Measurements from ENCODE around the gene KLHDC8A. TPM values are rescaled to one million over a fixed set of nuclear protein-coding genes. Genes with fewer than 3 reads are reported as not detected.

The KLHDC8A gene
- total and polyA plus RNA-seq, 2 of the 13 experiments (the other 11 are each of a cell fraction or from before 2014, with no cell fraction given): not detected

GRCh38 chr1:205321162-205321958, 35.4 kb downstream of the KLHDC8A start, which contains the start of gene NUAK2 (continued):
- TF ChIP-seq ZSCAN20 (CRISPR knock-in tag; IDR thresholded peaks at IDR 0.05; ENCODE audit: borderline replicate concordance) (no peak), RXRA (CRISPR knock-in tag; IDR thresholded peaks at IDR 0.05) (no peak; the same call in 1 of the 2 replicates), PITX1 (CRISPR knock-in tag; IDR thresholded peaks at IDR 0.05) (peak; percentile 54; the same call in 1 of the 2 replicates), THAP9 (CRISPR knock-in tag; IDR thresholded peaks at IDR 0.05; ENCODE audit: borderline replicate concordance) (0 out of 2 replicates have a peak, but pooled peaks have one; percentile 49)

GRCh38 chr1:205319081-205320018, 37.4 kb downstream of the KLHDC8A start:
- in situ Hi-C loops (cut with HindIII; ENCODE audit: extremely low pct_ligation_motif_present, low pct_unique_long_range_greater_than_20kb) (loop anchor here (5.0 kb wide), 1 partner anchor 47 kb away; no protein-coding TSS in a partner anchor), intact Hi-C loops (cut with micrococcal nuclease; ENCODE audit: unreplicated experiment) (loop anchor here (5.0 kb wide), 1 partner anchor 197 kb away; the partner anchor contains the start of gene RBBP5)
- Histone ChIP-seq H3K9ac (ENCODE audit: insufficient read depth, low read depth, low read length) (peak overlapping the region; percentile 32), H3K4me1 (ENCODE audit: insufficient read depth, low read length) (peaks cover 73% of the 10 kb centered on the region), H3K36me3 (replicated peaks in 1 of 2; ENCODE audit: control insufficient read depth in 1 of 2, insufficient read depth in 2 of 2, low read length in 2 of 2) (no peaks in the 10 kb centered on the region), H3K27ac (ENCODE audit: extremely low read length, insufficient read depth, low read length) (peak overlapping the region; percentile 33), H3K9me3 (ENCODE audit: low read length) (no peaks in the 10 kb centered on the region), H3K4me2 (ENCODE audit: low read depth, low read length) (peak overlapping the region; percentile 95), H3K27me3 (ENCODE audit: control insufficient read depth in 1 of 2, insufficient read depth in 2 of 2, low read length in 2 of 2) (no peaks in the 10 kb centered on the region; a peak in 2 of 5 replicates), H3K4me3 (replicated peaks in 1 of 3; ENCODE audit: insufficient read depth in 1 of 3, low read depth in 2 of 3, low read length in 3 of 3) (peak overlapping the region; percentile 43 to 64 (median 51)), H3K79me2 (ENCODE audit: insufficient read depth, low read length) (peaks cover 21% of the 10 kb centered on the region), H2AFZ (ENCODE audit: low read length) (no peak overlapping the region), H4K20me1 (ENCODE audit: insufficient read depth, low read length) (no peaks in the 10 kb centered on the region; the same call in 1 of the 2 replicates)
- ATAC-seq (peak; percentile 22), DNase-seq (ENCODE audit: low spot score) (peak; percentile 88), FAIRE-seq (no peak)
- ChIA-PET POLR2A (interaction anchor here (0.6 to 3.9 kb wide), 14 partner anchors 10 to 198 kb away, joined by 3 to 71 read pairs (median 8); partner anchors contain the start of genes RBBP5 and TMCC2), CTCF (ENCODE audit: low intra/inter-chr PET ratio, low total read pairs) (no interaction called here)
- no TSS peak for BruUV-seq (replicated peaks)
- WGBS (ENCODE audit: low lambda C conversion rate): 2% methylated on average over 6 of the region's 6 CpGs
- TF ChIP-seq HMG20B (CRISPR knock-in tag; conservative IDR thresholded peaks at IDR 0.05) (peak; percentile 79), AHDC1 (CRISPR knock-in tag; IDR thresholded peaks at IDR 0.05; ENCODE audit: borderline replicate concordance) (0 out of 2 replicates have a peak, but pooled peaks have one; percentile 29)

Data from HepG2 (cell line).